Superior temporal gyrus (tissue), 1 donor: Measurements from ENCODE around the gene NME9.
"Not testable (repeated sequence)": the region's sequence is repeated elsewhere in the genome, so short reads cannot be mapped to it uniquely, and the experiment has no call there.

Source experiments
- DNase-seq: peaks from one replicate; pipeline ENCODE4 v3.0.0-alpha.2; 2016; ENCODE audit errors: extremely low spot score

The NME9 gene, protein sequence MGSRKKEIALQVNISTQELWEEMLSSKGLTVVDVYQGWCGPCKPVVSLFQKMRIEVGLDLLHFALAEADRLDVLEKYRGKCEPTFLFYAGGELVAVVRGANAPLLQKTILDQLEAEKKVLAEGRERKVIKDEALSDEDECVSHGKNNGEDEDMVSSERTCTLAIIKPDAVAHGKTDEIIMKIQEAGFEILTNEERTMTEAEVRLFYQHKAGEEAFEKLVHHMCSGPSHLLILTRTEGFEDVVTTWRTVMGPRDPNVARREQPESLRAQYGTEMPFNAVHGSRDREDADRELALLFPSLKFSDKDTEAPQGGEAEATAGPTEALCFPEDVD

DNA sequence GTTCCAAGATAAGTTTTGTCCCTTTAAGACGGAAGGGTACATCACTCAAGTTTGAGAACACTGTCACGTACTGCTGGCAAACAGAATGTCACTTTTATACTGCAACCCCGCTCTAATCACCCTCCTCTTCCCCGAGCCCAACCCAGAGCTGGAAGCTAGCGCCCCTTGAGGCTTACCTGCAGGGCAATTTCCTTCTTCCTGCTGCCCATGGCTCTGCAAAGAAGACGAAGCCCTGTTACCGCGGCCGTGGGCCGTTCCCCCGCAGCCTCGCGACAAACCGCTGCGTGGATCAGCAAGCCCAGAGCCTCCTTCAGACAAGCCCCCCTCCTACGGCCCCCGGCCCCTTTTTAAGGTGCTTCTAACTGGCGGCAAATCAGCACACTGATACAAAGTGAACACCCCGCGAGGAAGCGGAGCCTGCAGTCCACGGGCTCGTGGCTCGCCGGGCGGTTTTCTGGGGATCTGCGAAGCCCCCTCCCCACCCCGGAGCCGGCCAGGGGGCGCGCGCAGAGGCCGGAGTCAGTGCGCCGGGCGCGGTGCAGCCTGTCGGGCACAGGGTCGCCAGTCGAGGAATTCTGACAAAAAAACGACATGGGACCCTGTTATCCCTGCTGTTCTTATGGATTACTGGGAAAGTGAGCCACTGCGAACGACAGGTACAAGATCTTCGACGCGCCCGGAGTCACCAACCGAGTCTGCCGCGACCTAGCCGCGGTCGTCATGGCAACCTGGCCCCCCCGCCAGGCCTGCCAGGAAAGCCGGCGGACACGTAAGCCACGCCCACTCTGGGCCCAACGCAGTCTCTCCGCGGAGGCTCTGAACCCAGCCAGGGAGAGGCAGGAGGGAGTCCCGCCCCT lies at the start of gene NME9:
TSS of gene NME9 (minus strand) at position 725 of the 857 bp plus-strand sequence. CDS start at position 209, 516 bp downstream.
- DNase-seq, result peak; percentile 85

DNA sequence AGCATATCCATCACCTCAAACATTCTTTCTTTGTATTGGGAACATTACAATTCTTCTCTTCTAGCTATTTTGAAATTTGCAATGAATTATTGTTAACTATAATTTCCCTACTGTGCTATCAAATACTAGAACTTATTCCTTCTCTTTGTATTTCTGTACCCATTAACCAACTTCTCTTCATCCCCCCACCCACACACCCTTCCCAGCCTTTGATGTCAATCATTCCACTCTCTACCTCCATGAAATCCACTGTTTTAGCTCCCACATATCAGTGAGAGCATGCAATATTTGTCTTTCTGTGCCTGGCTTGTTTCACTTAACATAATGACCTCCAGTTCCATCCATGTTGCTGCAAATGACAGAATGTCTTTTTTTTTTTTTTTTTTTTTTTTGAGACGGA lies 49.3 kb upstream of the NME9 start:
- DNase-seq, result no peak

DNA sequence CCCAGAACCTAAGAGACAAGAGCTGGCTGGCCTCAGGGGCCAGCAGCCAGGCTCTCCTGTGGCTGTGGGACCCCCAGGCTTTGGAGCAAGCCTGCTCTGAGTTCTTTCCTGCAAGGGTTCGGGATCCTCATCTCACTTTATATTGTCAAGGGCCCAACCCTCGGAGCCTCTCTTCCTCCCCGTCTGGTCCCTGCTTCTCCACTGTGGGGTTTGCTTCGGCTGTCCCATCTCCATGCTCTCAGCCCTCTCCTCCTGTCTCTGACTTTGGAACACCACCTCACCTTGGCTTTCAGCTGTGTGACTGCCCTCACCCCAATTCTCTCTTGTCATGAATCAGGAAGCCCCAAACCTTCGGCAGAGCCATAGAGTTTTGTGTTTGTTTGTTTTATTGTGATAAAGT lies 48.7 kb upstream of the NME9 start:
- no peak for DNase-seq

DNA sequence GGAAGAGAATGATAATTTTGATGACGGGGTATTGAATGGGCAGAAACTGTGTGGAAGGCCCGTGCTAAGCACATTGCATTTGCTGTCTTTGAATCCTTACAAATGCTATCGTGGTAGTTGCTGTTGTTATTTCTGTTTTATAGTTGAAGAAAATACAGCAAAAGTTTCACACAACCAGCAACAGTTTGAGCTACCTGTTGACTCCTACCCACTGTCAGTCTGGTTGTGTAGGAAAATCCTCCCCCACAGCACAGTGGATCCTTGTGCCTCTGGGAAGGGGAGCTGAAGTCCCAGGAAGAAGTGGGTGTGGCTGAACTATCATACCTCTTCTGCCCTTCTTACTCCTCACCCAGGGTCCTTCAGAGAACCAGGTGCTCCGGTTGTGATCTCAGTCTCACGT lies 48.2 kb upstream of the NME9 start:
- DNase-seq, result no peak

DNA sequence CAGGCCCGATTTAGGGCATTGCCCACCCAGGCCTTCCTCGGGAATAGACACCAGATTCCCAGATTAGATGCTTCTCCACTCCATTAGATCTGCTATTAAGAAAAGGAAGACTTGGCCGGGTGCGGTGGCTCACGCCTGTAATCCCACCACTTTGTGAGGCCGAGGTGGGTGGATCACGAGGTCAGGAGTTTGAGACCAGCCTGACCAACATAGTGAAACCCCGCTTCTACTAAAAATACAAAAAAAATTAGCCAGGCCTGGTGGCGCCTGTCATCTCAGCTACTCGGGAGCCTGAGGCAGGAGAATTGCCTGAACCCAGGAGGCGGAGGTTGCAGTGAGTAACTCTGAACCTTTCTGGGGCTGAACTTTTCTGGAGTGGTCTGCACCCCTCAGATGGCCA lies 47.6 kb upstream of the NME9 start:
- not testable (repeated sequence) for DNase-seq

DNA sequence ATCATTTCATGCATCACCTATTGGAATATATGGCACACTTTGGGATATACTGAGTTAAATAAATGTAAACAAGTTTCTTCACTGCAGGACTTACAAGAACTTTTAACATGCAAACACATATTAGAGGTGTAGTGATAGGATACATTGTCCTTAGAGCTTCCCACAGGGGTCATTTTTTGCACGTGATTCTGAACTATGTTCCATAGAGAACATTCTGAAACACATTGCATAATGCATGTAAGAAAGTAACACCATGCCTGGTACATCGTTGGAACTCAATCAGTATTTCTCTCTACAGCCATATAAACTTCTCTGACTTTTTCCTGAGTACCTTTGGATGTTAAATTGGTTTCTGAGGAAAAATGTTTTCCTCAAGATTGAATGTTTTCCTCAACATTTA lies 47.0 kb upstream of the NME9 start:
- no peak for DNase-seq

DNA sequence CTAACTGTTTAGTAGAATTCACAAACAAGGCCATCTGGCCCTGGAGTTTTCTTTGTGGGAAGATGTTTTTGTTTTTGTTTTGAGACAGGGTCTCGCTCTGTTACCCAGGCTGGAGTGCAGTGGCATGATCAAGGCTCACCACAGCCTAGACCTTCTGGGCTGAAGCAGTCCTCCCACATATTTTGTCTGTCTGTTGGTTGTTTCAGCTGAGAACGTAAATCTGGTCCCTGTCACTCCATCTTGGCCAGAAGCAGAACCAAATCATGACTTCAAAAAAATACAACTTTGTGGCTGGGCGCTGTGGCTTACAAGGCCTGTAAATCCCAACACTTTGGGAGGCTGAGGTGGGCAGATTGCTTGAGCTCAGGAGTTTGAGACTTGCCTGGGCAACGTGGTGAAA lies 45.8 kb upstream of the NME9 start:
- DNase-seq, result no peak

DNA sequence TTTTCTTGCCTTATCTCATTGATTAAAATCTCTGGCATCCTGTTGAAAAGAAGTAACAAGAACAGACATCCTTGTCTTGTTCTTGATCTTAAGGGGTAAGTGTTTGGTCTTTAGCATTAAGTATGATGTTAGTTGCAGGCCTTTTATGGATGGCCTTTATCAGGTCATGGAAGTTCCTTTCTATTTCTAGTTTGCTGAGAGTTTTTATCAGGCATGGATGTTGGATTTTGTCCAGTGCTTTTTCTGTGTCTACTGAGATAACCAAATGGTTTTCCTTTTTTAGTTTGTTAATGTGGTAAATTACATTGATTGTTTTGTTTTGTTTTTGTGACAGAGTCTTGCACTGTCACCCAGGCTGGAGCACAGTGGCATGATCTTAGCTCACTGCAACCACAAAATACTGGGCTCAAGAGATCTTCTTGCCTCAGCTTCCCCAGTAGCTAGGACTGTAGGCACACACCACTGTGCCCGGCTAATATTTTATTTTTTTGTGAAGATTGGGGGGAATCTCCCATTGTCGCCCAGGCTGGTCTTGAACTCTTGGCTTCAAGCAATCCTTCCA lies 45.0 kb upstream of the NME9 start:
- no peak for DNase-seq

DNA sequence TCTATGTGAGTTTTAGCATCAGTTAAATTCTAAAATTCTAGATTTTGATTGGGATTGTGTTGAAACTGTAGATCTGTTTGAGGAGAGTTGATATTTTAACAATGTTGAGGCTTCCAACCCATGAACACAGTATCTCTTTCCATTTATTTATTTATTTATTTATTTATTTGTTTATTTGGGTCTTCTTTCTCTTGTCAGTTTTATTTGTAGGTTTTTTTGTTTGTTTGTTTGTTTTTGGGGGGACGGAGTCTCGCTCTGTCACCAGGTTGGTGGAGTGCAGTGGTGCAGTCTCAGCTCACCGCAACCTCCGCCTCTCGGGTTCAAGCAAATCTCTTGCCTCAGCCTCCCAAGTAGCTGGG lies 44.1 kb upstream of the NME9 start:
- no peak for DNase-seq

DNA sequence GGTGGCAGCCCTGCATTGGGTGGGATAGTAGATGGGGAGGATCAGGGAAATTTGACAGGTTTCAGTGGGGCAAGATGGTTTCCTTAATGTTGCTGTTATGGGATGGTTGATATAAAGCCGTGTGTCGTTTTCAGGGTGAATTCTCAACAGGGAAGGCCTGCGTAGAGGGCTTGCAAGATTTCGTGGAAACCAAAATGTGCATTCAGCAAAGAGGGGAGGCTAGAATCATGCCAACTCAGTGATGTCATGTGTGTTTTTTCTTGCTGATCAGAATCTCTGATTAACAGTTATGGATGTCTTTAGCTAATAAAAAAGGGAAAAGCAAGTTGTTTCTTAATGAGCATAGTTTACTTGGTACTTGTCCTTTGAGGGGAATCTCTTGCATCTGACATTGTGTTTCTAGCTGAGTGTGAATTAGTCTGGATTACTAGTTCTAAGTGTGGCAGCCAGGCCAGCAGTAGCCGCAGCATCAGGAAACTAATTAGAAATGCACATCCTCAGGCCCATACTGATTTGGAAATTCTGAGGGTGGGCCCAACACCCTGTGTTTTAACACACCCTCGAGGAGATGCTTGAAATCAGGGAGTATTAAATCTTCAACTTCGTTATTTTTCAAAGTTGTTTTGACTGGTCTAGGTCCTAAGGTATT lies 43.6 kb upstream of the NME9 start:
- no peak for DNase-seq

DNA sequence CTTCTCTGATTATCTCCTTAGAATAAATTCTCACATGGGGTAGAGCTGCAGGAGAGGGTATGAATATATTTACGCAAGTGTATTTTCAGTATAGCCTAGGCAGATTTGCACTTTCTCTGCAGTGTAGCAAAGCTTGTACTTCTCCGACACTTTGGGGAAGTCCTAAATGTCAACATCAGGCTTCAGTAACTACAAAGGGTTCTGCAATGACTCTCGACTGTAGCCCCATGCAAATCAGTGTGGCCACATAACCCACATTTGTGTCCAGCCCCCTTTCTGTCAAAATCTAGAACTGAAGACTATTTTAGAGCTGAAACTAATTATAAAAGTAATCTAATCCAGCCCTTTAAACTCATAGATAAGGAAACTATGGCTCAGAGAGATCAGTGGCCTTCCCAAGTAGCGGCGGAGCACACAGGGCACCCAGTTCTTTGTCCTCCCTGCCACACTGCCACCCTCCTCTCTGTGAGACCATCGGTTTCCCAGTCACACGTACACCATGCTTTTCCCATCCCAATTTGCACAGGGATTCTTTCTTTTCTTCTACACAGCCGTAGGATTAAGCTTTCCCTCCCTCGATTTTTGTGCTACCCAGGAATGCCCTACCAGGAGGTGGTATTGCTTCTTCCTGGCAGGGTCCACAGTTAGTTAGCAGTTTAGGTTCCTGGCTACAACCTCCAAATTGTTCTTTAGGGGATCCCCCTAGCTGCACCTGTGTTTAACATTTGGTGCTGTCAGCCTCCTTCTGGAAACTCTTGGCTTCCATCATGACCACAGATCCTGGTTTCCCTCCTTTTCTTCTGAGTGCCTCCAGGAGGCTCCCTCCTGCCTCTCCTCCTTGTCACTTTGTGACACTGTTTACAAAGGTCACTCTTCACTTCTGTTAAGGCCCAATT lies 41.7 kb upstream of the NME9 start:
- DNase-seq, result no peak

DNA sequence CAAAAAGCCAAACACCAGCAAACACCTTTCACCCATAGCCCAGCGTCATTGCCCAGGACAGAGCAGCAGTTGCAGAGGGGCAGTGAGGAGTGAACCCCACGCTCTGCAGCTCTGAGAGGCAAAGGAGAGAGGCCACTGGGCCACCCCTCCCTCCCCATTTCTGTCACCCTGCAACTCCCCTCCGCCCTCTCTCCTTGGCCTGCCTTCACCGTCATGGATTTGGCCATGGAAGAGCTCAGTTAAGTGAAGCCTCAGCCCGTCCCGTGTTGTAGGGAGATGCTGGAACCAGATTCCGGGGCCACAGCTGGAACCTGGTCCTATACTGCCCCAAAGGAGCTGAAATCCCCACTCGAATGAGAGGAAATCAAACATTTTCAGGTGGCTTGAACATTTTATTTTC lies 40.7 kb upstream of the NME9 start:
- DNase-seq, result no peak

DNA sequence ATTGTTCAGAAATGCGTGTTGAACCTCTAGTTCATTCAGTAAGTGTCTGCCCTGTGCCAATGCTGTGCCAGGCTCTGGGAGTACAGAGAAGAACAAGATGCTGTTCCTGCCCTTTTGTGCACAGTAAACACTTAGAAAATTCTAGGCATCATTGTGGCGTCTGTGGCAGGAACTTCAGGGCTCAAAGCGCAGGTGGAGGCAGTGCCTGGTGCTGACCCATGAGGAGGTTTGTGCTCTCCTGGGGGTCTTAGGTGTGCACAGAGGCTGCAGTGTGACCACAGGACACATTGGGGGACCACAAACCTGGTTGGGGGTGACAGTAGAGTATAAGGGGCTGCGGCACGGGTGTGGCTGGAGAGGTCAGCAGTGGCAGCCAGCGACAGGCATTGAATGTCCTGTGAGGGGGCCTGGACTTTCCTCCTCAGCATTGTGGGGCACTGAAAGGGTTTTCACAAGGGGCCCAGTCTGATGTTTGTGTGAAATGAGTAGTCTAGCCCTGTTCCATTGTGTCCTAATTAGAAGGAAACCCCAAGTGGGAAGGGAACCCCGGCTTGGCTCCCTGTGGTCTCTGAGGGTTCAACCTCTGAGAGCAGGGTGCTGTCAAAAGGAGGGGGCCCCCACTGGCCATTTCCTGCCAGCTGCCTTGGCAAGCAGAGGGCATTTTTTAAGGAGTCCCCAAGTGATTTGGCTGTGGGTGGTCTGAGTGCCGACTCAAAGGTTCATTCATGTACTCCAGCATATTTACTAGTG lies 39.7 kb upstream of the NME9 start:
- DNase-seq, result no peak

DNA sequence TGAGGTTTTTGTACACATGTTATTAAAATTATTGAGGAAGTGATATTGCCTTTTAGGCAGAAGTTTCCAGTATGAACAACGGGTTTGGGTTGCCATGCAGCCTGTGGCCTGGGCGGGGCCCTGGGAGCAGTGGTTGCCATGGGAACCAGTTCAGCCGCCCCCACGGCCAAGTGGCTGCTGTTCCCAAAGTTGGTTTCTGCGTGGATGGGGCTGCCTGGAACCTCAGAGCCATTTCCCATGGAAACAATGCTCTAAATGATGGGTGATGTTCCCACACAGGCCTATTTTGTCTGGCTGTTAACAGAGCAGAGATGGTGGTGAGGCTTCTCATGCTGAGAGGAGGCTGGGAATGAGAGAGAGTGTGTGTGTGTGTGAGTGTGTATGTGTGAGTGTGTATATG lies 38.3 kb upstream of the NME9 start:
- peak; percentile 70 for DNase-seq

DNA sequence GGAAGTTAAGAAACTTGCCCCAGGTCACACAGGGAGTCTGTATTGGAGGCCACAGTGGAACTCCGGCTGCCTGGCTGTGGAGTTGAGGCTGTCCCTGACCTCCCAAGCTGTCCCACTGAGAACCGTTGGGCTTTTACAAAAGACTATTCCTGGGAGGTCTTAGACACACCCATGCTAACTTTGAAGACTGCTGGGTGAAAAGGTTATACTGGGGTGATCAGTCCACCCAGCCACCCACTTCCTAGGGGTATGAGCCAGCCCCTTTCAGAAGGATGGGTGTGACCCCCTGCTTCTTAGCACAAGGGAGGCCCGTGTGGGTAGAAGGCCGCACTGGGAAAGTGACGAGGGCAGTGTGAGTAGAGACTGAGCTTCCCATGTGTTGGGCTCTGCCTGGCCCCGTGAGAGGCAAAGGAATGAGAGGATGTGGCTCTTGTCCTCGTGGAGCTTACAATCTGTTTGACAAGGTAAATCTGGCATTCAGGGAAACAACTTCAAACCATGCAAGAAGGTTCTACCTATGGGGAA lies 37.7 kb upstream of the NME9 start:
- no peak for DNase-seq

DNA sequence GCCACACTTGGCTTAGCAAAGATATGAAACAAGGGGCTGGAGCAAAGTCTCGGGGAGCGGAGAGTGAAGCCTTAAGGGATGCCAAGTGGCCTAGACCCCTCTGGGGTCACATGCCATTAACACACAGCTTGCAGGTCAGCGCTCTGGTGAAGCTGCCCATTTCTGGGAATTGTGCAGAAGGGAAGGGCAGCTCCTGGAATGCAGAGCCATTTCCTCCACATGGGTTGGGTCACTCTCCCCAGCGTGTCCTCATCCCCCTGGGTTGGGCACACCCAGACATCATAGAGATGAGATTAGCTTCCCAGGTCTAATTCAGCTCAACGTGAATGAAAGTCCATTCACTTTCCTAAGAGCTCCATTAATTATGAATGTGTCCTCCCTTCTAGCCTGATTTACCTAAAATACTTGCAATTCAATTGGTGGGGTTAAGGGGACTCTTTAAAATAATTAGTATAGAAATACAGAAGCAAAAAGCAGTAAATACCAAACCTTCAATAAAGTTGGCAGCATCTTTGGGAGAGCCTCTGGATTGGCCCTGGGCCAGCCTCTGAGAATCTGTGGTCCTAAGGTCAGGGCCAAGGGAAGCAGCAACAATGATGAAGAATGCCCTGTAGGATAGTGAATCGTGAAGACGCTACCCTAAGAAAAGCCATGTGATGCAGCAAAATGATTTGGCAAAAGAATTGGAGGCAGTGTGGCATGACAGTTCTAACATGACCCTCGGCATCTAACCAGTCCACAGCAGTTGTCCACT lies 36.5 kb upstream of the NME9 start:
- DNase-seq, result no peak

DNA sequence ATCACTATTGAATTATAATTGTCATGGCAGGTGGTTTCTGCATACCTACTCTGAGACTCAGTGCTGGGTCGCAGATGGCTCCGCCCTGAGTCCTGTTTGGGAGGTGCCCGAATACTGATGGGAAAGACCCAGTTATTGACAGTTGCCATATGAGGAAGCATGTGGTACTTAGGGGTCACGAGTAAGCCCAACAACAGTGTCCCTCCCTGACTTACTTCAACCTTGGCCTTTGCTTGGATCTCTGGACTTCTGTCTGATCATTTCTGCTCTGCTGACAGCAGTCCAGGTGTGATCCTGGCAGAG lies 35.6 kb upstream of the NME9 start:
- DNase-seq, result no peak

DNA sequence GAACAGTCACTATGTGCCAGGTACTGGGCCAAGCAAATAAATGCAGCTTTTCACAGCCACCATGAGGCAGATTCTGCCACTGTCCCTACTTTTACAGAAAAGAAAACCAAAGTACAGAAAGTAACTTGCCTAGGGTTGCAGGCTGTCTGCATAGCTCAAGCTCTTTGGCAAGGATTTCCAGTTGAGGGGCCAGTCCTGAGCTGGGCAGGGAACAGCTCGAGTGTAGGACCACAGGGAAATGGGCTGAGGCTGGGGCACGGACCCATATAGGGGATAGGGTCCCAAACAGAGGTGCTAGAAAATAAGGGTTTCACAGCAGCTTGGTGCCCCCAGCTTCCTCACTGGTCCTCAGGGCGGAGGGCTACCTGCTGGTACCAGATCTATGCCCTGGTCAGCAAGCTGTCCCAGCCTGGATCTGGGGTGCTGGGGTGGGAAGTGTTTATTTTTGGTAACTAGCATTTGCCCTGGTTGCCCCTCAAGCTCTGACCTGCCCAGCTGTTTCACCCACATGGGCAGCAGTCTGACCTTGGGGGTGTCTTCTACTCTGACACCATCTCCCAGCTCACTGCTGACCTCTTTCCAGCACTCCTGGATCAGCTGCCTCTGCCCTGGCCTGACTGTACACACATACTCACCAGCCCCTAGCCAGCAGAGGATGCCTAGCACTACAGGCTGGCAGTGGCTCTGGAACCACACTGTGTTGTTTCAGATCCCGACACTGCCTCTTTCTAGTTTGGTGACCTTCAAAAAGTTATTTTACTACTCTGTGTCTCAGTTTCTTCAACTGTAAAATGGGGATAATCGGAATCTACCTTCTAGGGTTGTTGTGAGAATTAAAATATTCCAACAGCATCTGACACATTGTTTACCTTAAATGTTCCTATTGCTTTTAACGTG lies 35.0 kb upstream of the NME9 start:
- DNase-seq, result no peak

DNA sequence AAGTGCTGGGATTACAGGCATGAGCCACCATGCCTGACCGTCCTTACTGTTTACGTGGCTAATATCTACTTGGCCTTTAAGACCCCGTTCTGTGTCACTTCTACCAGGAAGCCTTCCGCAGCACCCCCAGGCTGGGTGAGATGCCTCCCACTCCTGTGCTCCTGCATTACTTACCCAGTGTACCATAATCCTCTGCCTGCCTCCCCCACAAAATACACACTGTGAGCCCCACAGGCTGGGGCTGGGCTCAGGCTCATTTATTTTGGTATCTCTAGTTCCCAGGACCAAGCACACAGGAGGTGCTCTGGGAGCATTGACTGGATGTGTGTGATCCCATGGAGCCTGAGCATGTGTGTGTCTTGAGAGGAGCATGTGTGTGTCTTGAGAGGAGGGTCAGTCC lies 33.7 kb upstream of the NME9 start:
- DNase-seq, result no peak
